NCI-H748 (cell line): ENCODE data around the gene NR1D1.

Experiments used
- DNase-seq: peaks from one replicate; lab custom pipeline; 2025; ENCODE audit not compliant: unreplicated experiment; lab: John Stamatoyannopoulos, UW

NR1D1 gene

DNA sequence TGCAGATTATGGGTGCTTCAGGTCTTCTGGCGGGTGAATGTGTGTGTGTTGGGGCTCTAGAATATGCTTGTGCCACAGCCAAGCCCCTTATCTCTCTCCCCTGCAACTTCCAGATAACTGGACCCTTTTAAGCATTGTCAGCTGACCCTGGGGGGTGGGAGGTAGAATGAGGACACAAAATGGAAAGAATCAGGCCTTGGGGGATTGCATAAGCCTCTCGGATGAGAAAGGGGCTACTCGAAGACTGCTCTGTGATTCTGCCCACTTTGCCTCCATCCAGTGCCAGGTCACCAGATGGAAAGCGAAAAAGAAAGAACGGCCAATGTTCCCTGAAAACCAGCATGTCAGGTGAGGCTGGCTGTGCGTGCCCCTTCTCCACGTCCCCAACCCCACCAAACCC, 23.8 kb downstream of the NR1D1 start:
- DNase-seq: no peak

DNA sequence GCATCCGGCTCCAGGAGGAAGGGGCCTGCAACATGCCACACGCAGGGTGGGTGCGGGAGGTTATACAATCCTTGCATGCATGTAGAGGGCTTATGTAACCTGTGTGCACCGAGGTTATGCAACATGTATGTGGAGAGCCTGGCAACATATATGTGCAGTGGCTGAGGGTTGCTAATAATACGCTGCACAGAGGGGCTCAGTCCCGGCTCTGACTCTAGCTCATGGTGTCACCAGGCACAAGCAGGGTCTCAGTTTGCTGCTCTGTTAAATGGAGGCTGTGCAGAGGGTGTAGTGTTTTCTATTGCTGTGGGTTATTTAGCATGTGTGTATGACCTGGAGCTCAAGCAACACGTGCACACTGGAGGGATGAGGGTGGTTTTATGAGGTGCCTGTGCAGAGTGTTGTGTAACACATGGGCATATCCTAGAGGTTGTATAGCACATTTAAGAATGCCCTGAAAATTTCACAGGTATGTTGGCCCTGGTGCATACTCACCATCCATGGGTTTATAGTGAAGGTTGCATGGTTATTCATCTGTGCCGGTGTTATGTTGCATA, 24.4 kb downstream of the NR1D1 start:
- no peak for DNase-seq

DNA sequence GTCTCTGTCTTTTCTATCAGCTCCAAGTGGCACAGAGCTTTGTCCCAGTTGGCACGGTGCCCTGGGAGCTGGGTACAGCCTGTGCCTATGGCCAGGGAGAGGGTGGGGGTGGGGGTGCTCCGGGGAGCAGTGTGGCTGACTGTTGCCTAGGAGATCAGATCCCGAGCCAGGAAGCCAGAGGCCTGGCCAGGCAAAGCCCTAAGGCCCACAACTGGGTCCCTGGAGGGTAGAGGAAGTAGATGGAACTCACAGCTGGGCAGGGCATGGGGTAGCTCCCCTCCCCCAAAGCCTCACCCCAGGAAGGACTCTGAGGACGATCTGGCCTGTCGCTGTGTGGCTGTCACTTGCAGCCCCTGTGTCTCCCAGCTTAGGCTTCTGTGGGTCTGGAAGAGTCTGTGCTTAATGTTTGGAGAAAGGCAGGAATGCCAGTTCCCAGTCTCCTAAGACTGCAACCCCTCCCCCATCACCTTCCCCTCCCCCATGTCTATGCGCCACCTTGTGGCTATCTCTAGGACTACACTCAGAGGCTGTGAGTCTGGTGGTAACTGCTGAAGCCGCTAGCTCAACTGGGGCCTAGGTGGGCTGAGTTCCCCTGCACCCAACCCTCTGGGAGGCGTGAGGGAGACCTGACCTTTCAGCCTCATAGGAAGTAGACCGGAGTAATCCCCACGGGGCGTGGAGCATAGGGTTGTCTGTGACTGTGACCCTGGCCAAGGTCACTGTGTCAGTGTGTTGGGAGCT, 25.0 kb downstream of the NR1D1 start:
- DNase-seq: peak; percentile 45

DNA sequence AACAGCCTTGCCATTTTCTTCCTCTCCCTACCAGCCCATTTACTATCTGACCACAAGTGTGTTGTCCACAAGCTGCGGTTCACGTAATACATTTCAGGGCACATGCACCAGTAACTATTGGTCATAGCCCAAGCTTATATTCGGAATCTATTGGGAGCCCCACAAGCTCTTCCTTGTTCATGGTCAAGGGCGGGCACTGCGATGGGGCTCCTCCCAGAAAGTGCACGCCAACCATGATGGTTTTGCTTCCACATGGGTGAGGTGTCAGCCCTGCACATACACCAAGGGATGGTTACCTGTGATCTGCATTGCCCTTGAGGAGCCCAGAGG, 25.6 kb downstream of the NR1D1 start:
- no peak for DNase-seq

DNA sequence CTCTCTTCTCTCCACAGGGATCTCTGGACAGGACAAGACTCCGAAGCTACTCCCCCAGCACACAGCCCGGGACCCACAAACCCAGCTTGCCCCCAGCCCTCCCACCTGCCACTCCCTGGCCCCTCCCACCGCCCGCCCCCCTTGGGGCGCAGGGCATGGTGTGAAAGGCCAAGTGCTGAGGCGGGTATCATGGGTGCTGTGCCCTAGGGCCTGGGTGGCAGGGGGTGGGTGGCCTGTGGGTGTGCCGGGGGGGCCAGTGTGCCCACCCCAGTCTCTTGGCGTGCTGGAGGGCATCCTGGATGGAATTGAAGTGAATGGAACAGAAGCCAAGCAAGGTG, 26.2 kb downstream of the NR1D1 start:
- no peak for DNase-seq

DNA sequence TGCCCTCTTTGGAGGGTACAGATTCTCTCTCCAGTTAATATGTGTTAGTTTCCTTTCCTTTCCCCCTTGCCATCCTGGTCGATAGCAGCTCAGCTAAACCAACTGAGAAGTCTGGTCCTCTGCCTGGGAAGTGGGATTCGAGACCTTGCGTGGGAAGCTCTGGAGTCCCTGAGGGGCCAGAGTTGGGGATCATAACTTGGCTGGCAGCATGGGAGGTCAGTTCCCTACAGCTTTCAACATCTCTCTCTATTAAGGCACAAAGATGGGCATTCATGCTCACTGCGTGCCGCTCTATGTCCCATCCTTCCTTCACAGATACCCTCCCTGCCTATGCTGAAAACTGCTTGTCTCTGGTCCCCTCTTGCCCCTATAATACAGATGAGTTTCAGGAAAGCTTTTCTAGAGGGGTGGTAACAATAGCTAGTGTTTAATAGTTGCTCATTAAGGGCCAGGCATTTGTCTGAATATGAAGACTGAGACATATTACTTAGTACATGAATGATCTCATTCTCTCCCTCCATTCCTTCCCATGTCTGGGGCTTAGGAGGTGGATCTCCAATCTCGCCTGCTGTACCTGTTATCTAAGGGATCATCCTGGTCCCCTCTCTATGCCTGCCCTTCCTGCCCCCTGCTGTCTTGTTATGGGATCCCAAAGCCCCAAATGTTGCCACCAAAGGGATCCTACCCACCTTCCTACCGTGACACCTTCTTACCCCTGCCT, 26.8 kb downstream of the NR1D1 start:
- DNase-seq: no peak

DNA sequence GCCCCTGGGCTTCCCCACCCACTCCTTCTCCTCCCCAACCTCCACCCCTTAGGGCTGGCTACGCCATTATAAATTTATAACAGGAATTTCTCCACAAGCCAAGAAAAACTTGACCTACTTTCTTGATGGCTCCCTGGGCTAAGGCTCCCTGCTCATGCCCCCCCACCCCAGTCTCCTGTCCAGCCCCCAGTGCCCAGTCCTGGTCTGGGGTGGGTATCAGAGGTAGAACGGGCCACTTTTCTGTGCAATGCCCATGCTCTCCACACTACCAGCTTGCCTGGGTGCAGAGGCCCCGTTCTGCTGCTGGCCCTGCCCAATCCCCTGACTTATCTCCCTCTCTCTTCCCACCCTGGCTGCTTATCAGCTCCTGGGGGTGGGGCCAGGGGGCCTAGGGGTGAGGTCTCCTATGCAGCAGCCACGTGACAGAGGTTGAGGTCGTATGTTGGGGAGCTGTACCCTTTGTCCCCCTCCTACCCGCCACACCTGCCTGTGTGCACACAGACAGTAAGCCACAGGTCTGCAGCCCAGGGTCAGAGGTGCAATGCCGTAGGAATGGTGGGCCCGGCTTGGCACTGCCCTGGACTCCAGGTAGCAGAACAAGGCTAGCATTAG, 27.5 kb downstream of the NR1D1 start:
- no peak for DNase-seq

DNA sequence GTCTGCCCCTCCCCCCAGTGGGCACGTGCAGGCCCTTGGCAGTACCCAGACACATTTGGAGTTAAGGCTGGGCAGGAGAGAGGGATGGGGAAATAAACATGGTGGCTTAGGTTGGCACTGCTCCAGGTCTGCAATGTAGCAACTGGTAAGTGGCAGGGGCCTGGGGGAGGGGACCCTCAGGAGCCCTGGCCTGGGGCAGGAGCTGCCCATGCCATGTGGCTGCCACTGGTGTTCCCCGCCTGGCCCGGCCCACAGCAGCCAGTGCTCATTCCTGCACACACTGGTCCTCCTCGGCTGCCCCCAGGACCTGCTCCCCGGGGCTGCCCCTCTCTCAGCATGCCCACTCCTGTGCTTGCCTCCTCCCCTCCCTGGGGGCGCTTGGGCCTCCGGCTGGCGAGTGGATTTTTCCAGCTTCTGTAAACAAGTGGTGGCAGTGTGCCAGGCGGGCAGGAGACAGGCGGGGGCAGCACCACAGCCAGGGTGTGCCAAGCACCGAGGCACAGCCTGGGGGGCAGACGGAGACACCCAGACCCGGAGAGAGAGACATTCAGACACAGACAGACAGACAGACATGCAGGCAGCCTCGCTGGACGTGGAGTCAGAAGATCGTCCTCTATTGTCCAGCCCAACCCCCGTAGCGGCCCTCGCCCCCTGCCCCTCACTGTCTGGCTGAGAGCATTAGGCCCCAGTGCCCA, 28.2 kb downstream of the NR1D1 start:
- peak; percentile 76 for DNase-seq

DNA sequence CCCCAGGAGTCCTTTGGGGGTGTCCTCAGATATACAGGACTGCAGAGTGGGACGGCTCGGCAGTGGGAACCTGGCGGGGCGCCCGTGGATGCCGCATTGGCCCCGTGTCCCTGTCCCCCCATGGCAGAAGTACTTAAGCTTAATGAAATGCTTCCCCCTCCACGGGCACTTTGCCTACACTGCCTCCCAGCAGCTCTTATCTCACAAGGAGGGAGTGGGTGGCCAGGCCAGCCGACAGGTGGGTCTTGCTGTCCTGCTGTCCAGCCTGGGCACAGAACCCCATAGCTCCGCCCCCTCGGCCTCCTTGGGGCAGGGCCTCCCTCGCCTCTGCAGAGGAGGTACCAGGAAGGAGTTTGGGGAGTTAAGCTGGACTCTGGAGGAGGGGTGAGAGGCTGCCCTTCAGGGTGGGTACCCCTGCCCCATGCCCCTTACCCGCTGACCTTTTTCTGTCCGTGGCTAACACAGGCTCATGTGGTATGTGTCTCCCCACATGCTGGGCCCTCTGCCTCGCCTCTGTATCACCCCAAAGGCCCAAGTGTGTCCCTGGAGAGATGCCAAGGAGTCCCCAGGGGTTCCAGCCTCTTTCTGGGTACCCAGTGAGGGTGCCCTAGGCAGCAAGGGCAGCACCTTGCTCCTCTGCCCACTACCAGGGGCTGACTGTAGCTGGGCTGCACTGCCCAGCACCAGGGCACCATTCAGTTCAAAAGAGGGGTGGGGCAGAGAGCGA, 28.9 kb downstream of the NR1D1 start:
- DNase-seq: no peak

DNA sequence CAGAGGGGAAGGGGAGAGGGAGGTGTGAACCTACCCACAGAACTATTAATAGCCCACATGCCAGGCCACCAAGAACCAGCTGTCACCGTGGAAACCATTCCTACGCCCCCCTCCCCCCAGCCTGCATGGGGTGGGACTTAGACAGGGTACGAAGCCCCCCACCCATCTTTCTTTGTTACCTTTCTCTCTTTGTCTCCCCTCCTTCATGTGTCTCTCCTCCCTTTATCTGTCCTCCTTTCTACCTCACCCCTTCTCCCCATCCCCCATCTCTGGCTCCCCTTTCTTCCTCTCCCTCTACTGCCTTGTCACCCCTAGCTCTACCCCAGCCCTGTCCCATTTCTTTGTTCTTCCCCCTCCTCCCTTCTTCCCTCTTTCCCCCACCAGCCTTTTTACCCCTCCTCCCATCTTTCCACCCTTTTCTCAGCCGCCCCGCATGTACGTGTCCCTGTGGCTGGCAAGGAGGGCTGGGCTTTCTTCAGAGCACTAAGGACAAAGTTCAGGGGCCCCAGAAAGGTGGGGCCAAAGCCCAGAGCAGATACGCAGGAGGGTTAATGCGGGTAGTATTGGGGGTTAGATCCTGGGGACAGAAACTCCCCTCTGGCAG, 29.6 kb downstream of the NR1D1 start:
- no peak for DNase-seq

DNA sequence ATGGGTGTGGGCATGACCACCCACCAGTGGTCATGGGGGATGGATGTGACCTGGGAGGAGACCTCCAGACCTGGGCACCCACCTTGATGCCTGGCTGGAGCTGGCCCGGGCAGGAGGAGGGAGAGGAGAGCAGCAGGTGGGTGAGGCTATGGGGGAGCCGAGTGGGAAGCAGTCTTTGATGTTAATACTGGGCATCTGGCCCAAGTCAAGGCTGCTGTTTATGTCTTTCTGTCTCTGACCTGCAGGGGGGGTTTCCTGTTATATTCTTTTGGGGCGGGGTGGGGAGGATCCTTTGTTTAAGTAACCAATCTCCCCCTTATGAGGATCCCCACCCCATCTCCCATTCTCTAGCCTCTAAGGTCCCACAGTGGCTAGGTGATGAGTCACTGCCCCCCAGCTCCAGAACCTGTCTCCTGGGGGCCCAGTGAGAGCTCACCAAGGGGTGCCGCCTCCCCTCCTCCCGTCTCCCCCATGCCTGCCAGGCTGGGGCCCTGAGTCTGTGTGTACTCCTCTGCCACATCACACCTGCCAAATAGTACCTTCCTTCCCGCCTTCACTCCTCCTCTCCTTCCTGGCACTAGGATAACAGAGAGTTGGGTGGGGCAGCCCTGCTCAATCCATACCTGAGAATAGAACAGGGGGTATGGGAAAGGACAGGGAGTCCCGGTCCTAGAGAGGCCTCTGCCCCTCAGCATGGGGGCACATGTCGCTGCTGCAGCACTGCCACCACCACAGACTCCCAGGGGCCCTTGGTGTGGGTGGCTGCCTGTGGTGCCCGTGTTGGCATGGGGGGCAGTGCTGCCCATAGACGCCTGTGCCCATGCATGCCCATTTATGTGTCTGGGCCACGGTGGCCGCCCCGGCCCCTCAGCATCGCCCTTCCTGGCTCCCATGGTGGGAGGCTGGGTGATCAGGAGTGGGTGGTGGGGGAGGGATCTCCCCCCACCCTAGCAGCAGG, 30.4 kb downstream of the NR1D1 start:
- DNase-seq: peak; percentile 39

DNA sequence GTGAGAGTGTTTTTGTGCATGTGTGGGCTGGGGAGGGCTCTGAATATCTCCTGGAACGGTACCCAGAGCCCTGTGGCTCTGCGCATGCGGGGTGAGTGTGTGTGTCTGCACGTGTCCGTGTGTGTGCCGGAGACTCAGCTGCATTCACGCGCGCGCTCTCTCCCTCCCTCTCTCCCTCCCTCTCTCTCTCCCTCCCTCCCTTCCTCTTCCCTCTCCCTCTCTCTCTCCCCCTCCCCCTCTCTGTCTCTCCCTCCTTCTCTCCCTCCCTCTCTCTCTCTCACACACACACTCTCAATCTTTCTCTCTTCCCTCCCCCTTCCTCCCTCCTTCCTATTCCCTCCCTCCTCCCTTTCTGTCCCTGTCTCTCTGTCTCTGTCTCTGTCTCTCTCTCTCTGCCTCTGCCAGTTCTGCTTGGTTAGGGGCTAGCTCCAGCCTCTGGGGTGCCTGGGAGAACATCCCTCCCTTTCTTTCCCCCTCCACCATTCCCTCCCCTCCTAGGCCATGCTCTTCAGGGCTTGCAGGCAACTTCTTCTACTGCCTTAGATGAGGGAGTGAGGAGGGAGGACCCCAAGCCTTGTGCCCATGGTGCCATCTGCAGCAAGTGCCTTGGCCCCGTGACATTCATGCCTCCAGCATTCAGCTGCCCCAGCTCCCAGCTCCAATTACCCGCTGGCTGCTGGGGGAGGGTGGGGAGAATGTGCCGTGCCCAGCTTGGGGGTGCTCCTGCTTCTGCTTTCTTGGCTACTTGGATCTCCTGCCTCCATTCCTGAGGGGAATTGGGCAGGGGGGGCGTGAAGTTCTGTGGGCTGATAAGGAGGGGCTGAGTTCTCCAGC, 31.3 kb downstream of the NR1D1 start:
- peak; percentile 25 for DNase-seq

DNA sequence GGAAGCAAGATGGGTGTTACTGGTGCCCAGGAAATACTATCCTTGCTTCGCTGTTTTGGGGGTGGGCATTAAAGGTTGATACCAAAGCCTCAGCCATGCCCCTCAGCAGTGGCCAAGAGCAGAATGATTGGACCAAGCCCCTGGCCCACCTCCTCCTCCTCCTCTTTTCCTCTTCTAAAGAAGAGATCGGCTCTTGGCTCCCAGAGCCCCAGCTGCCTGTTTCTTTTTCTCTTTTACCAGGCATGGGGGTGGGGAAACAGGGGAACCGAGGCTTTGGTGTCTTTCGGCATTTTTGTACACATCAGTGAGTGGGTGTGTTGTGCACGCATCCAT, 31.8 kb downstream of the NR1D1 start:
- DNase-seq: no peak

DNA sequence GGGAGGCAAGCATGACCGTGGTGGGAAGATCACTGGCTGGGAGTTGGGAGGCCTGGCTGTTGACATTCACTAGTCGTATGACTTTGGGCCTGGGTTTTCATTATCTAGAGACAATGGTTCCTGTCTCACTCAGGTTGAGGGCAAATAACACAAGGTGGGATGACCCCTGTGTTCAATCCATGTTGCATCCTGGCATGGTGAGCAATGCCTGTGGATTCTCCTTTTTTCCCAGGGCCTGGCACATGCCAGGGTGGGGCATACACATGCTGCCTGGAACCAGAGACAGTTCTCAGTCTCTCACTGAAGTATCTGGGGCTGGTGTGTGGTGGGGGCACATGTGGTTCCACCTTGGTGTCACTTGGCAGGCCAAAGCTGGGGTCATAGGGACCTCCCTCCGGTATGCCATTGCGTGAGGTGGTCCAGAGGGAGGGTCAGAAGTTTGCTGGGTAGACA, 32.2 kb downstream of the NR1D1 start:
- no peak for DNase-seq

DNA sequence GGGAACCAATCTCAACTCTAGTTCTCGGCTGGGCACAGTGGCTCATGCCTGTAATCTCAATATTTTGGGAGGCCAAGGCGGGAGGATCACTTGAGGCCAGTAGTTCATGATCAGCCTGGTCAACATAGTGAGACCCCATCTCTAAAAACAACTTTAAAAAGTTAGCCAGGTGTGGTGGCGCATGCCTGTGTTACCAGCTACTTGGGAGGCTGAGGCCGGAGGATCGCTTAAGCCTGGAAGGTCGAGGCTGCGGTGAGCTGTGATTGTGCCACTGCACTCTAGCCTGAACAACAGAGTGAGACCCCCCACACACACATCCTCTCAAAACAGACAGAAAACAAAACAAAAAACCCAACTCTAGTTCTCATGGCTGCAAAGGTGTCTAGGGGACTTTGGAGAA, 32.7 kb downstream of the NR1D1 start:
- DNase-seq: no peak

DNA sequence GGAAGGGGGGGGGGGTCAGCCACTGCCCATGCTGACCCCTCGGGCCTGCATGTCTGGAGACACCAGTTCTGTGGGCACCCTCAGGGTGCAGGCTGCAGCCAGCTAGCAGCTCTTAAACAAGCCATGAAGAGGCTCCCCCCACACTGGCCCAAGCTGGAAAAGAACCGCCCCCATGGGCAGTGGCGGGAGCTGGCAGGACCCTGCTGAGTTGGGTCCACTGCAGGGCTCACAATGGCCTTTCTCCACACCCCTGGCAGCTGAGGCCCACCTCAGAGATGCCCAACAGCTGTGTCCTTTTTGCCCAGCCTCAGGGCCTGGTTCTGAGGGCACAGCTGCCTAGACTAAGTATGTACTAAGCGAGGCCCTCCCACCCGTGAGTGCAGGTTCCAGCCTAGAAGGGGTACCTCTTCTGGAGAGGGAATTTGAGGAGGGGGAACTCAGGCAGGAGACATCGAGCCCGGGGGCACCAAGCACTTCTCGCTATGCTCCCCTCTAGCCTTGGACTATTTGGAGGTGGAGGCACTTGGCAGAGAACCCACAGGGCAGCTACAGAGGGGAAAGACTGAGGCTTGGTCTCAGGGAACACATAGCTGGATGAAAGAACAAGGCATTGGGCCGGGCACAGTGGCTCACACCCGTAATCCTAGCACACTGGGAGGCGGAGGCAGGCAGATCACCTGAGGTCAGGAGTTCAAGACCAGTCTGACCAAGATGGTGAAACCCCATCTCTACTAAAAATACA, 34.4 kb downstream of the NR1D1 start:
- no peak for DNase-seq

DNA sequence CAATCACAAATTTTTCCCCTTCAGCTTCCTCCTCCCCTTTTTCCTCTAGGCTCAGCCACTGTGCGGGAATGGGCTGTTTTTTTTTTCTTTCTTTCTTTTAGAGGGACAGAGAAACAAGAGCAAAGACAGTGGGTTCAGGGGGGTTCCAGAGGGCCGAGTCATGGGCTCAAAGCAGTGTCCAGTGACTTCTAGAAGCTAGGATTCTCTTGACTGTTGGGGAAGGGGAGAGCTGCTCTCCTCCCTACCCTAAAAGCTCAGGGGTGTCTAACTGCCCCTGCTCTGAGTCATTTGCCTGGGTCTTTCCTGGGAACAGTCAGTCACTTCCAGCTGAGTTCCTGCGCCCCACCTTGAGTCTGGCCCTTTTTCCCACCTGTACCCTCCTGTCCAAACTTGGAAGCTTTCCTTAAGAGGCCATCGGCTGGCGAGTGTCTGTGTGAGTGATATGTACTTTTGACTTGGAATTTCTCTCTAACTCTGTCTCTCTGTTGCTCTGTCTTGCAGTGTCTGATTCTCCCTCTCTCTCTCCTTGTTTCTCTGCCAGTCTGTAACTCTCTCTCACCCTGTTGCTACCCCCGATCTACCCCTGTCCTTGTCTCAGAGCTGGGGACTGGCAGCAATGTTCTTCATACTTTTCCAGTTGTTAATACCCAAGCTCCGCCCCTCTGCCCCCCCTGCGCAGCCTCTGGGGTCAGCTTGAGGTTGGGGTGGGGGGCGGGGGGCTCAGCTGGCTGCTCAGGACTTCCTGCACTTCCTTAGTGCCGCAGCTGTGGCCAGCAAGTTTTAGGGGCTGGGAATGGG, 35.2 kb downstream of the NR1D1 start:
- DNase-seq: no peak
